DND-41 (cell line): ENCODE results near the gene DACT1.

ENCODE experiments used
- CTCF ChIP-seq: IDR thresholded peaks from 2 replicates; pipeline ENCODE4 v1.5.1; 2012; ENCODE audit warnings: borderline replicate concordance, low read length, moderate library complexity, mild to moderate bottlenecking; ENCODE audit not compliant: poor library complexity, severe bottlenecking; ENCODE audit errors: extremely low read depth
- EZH2 ChIP-seq: IDR thresholded peaks from 3 replicates; pipeline ENCODE4 v1.6.1; 2012; ENCODE audit warnings: borderline replicate concordance, low read depth, mild to moderate bottlenecking, moderate library complexity, low read length, inconsistent platforms; ENCODE audit not compliant: severe bottlenecking

- TF ChIP-seq CTCF = no peak
- no peak for TF ChIP-seq EZH2
These were observed 39.2 kb downstream of the DACT1 start for GRCh38 chr14:58677001-58677400.
